ENCODE results near the gene PLCD3. TPM values are rescaled to one million over a fixed set of nuclear protein-coding genes. Genes with fewer than 3 reads are reported as not detected.
A peak's percentile ranks its signal among the peaks of the same experiment; 100 is the strongest.

PLCD3 gene
- total RNA-seq, 3 donors from 2014 or later = 30.8 to 62.2 (median 41.1) TPM

GRCh38 chr17:45104907-45105624, 27.2 kb downstream of the PLCD3 start:
- TF ChIP-seq POLR2A (IDR thresholded peaks at IDR 0.05) (no peak), POLR2AphosphoS5 (IDR thresholded peaks at IDR 0.05) (no peak), CTCF (IDR thresholded peaks at IDR 0.05) (no peak)

DNA sequence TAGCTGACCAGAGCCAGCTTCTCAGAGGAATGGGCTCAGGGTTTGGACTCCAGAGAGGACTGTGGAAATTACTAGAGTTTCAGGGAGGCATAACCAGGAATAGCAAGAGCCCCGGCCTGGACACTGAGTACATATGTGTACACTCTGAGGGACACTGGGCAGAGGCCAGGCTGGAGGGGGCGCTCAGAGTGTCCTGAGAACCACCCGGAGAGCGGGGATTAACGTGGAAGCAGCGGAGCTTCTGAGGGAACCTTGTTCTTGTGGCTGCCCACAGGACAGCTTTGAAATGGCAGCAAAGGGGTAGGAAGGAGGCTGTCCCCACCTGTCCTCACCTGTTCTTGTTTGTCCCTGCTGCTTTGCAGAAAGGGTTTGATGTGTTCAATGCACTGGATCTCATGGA, 27.8 kb downstream of the PLCD3 start:
- no peak overlapping the region for H3K4me3 ChIP-seq
- TF ChIP-seq POLR2A (IDR thresholded peaks at IDR 0.05) (no peak), POLR2AphosphoS5 (IDR thresholded peaks at IDR 0.05) (no peak), CTCF (IDR thresholded peaks at IDR 0.05) (no peak)
- no peak for DNase-seq (ENCODE audit: low spot score in 2 of 2)
- H3K9me3 ChIP-seq = no peaks in the 10 kb centered on the region
- intact Hi-C loops (cut with DNase I; ENCODE audit: low total_unique reads) = loop anchor here (10.0 kb wide), 2 partner anchors 80 to 190 kb away; partner anchors contain the start of gene GFAP
- H3K4me1 ChIP-seq = peaks cover 7 to 31% of the 10 kb centered on the region in 2 donors
- no peaks in the 10 kb centered on the region for H3K27me3 ChIP-seq
- peak overlapping the region in 1 of 2 donors; percentile 72 for H3K27ac ChIP-seq
- H3K36me3 ChIP-seq = peaks cover 16% of the 10 kb centered on the region

More at GRCh38 chr17:45104907-45105624, 27.2 kb downstream of the PLCD3 start:
- intact Hi-C loops (cut with DNase I; ENCODE audit: low total_unique reads) = loop anchor here (10.0 kb wide), 2 partner anchors 80 to 190 kb away; partner anchors contain the start of gene GFAP
- no peak for DNase-seq (ENCODE audit: low spot score in 2 of 2)
- peaks cover 16% of the 10 kb centered on the region for H3K36me3 ChIP-seq
- H3K4me3 ChIP-seq = no peak overlapping the region
- peak overlapping the region in 1 of 2 donors; percentile 72 for H3K27ac ChIP-seq
- H3K9me3 ChIP-seq = no peaks in the 10 kb centered on the region
- H3K27me3 ChIP-seq = no peaks in the 10 kb centered on the region
- H3K4me1 ChIP-seq = peaks cover 7 to 31% of the 10 kb centered on the region in 2 donors

GRCh38 chr17:45104029-45104428, 28.3 kb downstream of the PLCD3 start:
- Histone ChIP-seq H3K27ac (peak overlapping the region in 1 of 2 donors; percentile 87), H3K4me1 (peaks cover 7 to 31% of the 10 kb centered on the region in 2 donors), H3K27me3 (no peaks in the 10 kb centered on the region), H3K36me3 (peaks cover 16% of the 10 kb centered on the region), H3K4me3 (no peak overlapping the region), H3K9me3 (no peaks in the 10 kb centered on the region)
- intact Hi-C loops (cut with DNase I; ENCODE audit: low total_unique reads) = loop anchor here (10.0 kb wide), 2 partner anchors 79 to 189 kb away; partner anchors contain the start of gene GFAP
- DNase-seq (ENCODE audit: low spot score in 2 of 2) = no peak
- TF ChIP-seq CTCF (IDR thresholded peaks at IDR 0.05) = no peak
- no peak for TF ChIP-seq POLR2AphosphoS5 (IDR thresholded peaks at IDR 0.05)
- TF ChIP-seq POLR2A (IDR thresholded peaks at IDR 0.05) = no peak

DNA sequence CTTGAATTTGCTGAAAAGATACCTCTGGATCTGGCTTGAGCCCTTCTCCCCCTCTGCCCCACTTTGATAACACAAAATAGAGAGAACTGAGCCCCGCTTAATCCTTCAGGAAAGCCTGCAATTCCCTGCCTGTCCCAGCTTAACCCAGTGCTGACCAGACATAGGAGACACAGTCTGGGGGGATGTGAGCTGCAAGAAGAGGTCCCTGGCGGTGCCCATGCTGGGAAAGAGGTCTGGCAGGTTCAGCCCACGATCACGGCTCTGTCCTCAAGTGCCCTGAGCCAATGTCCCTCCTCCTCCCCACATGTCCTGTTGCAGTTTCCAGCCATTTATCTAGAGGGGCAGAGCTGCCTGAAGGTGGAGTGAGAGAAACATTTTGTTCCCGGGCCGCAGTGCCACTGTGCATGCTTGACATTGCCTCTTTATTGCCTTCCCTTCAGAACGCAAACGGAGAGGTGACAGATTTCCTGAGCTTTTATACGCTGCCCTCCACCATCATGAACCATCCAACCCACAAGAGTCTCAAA, 29.0 kb downstream of the PLCD3 start:
- no peak for DNase-seq (ENCODE audit: low spot score in 2 of 2)
- H3K36me3 ChIP-seq = peaks cover 16% of the 10 kb centered on the region
- peaks cover 11 to 32% of the 10 kb centered on the region in 2 donors for H3K4me1 ChIP-seq
- no peak for TF ChIP-seq CTCF (IDR thresholded peaks at IDR 0.05)
- no peak for TF ChIP-seq POLR2A (IDR thresholded peaks at IDR 0.05)
- no peak for TF ChIP-seq POLR2AphosphoS5 (IDR thresholded peaks at IDR 0.05)
- no peak overlapping the region for H3K4me3 ChIP-seq
- intact Hi-C loops (cut with DNase I; ENCODE audit: low total_unique reads) = loop anchor here (10.0 kb wide), 2 partner anchors 79 to 189 kb away; partner anchors contain the start of gene GFAP
- no peaks in the 10 kb centered on the region for H3K27me3 ChIP-seq
- H3K27ac ChIP-seq = peak overlapping the region; percentile 68 to 87
- no peaks in the 10 kb centered on the region for H3K9me3 ChIP-seq

GRCh38 chr17:45102856-45103255, 29.5 kb downstream of the PLCD3 start:
- peaks cover 16% of the 10 kb centered on the region for H3K36me3 ChIP-seq
- TF ChIP-seq CTCF (IDR thresholded peaks at IDR 0.05) (no peak), POLR2A (IDR thresholded peaks at IDR 0.05) (no peak), POLR2AphosphoS5 (IDR thresholded peaks at IDR 0.05) (no peak)
- peak overlapping the region; percentile 68 to 87 for H3K27ac ChIP-seq
- DNase-seq (ENCODE audit: low spot score in 2 of 2) = no peak
- no peaks in the 10 kb centered on the region for H3K27me3 ChIP-seq
- no peak overlapping the region for H3K4me3 ChIP-seq
- intact Hi-C loops (cut with DNase I; ENCODE audit: low total_unique reads) = loop anchor here (10.0 kb wide), 2 partner anchors 78 to 188 kb away; partner anchors contain the start of gene GFAP
- H3K9me3 ChIP-seq = no peaks in the 10 kb centered on the region
- peaks cover 11 to 32% of the 10 kb centered on the region in 2 donors for H3K4me1 ChIP-seq
